HEK293T (cell line): ENCODE measurements around the gene AUNIP.

ENCODE experiments used
- BHLHE40 ChIP-seq: fragments of 450-650 bp; IDR thresholded peaks from 2 replicates; pipeline ENCODE4 v1.6.1; 2016; ENCODE audit warnings: mild to moderate bottlenecking, moderate library complexity, borderline replicate concordance
- ELF4 ChIP-seq: fragments of 450-650 bp; IDR thresholded peaks from 2 replicates; pipeline ENCODE4 v1.6.1; 2017; ENCODE audit warnings: antibody characterized with exemption
- FOXA1 ChIP-seq: fragments of 450-650 bp; IDR thresholded peaks from 2 replicates; pipeline ENCODE4 v1.6.1; 2016; ENCODE audit warnings: mild to moderate bottlenecking
- FOXK2 ChIP-seq: fragments of 450-650 bp; IDR thresholded peaks from 2 replicates; pipeline ENCODE4 v1.6.1; 2016; ENCODE audit warnings: mild to moderate bottlenecking
- FOXM1 ChIP-seq: fragments of 450-650 bp; IDR thresholded peaks from 2 replicates; pipeline ENCODE4 v1.6.1; 2017; ENCODE audit warnings: mild to moderate bottlenecking, borderline replicate concordance
- NFRKB ChIP-seq: fragments of 450-650 bp; IDR thresholded peaks from 2 replicates; pipeline ENCODE4 v1.6.1; 2016; ENCODE audit warnings: mild to moderate bottlenecking, moderate library complexity
- PKNOX1 ChIP-seq: fragments of 450-650 bp; IDR thresholded peaks from 2 replicates; pipeline ENCODE4 v1.6.1; 2016
- SP1 ChIP-seq: fragments of 450-650 bp; IDR thresholded peaks from 2 replicates; pipeline ENCODE4 v1.6.1; 2017

- TF ChIP-seq BHLHE40 (no peak), PKNOX1 (no peak), SP1 (no peak), NFRKB (no peak), ELF4 (no peak), FOXM1 (no peak), FOXA1 (no peak), FOXK2 (no peak)
Observed at GRCh38 chr1:25875154-25875855, 16.0 kb upstream of the AUNIP start, which contains the start of gene PAQR7.
